HepG2 (cell line): ENCODE data around the gene STRN4. TPM values are rescaled to one million over a fixed set of nuclear protein-coding genes. Genes with fewer than 3 reads are reported as not detected.
A peak's percentile ranks its signal among the peaks of the same experiment; 100 is the strongest.

Source experiments
- ATF1 ChIP-seq: IDR thresholded peaks from 2 replicates; pipeline ENCODE4 v1.6.1; 2016; ENCODE audit warnings: mild to moderate bottlenecking, control low read depth
- ATF6 ChIP-seq: sonication (generic); formaldehyde crosslinking; conservative IDR thresholded peaks from 2 replicates; pipeline ENCODE4 v1.4.0; 2020; ENCODE audit warnings: missing genetic modification reagents
- BORCS8-MEF2B ChIP-seq: sonication (generic); formaldehyde crosslinking; IDR thresholded peaks from 2 replicates; pipeline ENCODE4 v1.8.0; 2022; ENCODE audit warnings: mild to moderate bottlenecking, missing genetic modification reagents
- BRD4 ChIP-seq: sonication (generic); formaldehyde crosslinking; IDR thresholded peaks from 2 replicates; pipeline ENCODE4 v1.4.0; 2020; ENCODE audit warnings: missing genetic modification reagents
- CEBPB ChIP-seq: IDR thresholded peaks from 2 replicates; pipeline ENCODE4 v1.6.1; 2011; ENCODE audit warnings: low read depth, low read length, improper control_type of control experiment, borderline replicate concordance
- CTCF ChIP-seq: sonication (generic); formaldehyde crosslinking; IDR thresholded peaks from 2 replicates; pipeline ENCODE4 v1.5.0; 2020; ENCODE audit warnings: mild to moderate bottlenecking, missing genetic modification reagents, moderate library complexity
- GABPB1 ChIP-seq: IDR thresholded peaks from 2 replicates; pipeline ENCODE4 v1.6.1; 2016; ENCODE audit warnings: mild to moderate bottlenecking, missing genetic modification reagents, moderate library complexity, missing compliant biosample characterization
- IRF2 ChIP-seq: IDR thresholded peaks from 2 replicates; pipeline ENCODE4 v1.6.1; 2018; ENCODE audit warnings: missing genetic modification reagents, missing compliant biosample characterization
- IRF9 ChIP-seq: sonication (generic); formaldehyde crosslinking; IDR thresholded peaks from 2 replicates; pipeline ENCODE4 v1.8.0; 2022; ENCODE audit warnings: missing genetic modification reagents, mild to moderate bottlenecking, borderline replicate concordance
- KDM5B ChIP-seq: sonication (generic); formaldehyde crosslinking; IDR thresholded peaks from 2 replicates; pipeline ENCODE4 v1.4.0; 2020; ENCODE audit warnings: missing genetic modification reagents, mild to moderate bottlenecking, borderline replicate concordance
- MTA1 ChIP-seq: sonication (generic); formaldehyde crosslinking; IDR thresholded peaks from 2 replicates; pipeline ENCODE4 v1.4.0; 2020; ENCODE audit warnings: missing genetic modification reagents, mild to moderate bottlenecking, borderline replicate concordance
- POLR2AphosphoS5 ChIP-seq: IDR thresholded peaks from 2 replicates; pipeline ENCODE4 v1.6.1; 2012; ENCODE audit warnings: low read depth, low read length
- SAP130 ChIP-seq: IDR thresholded peaks from 2 replicates; pipeline ENCODE4 v1.6.1; 2016; ENCODE audit warnings: low read depth
- SP5 ChIP-seq: IDR thresholded peaks from 2 replicates; pipeline ENCODE4 v1.6.1; 2016; ENCODE audit warnings: low read depth, borderline replicate concordance
- SSRP1 ChIP-seq: IDR thresholded peaks from 2 replicates; pipeline ENCODE4 v1.6.1; 2016; ENCODE audit warnings: control low read depth
- ZFP91 ChIP-seq: sonication (generic); formaldehyde crosslinking; IDR thresholded peaks from 2 replicates; pipeline ENCODE4 v1.9.0; 2022; ENCODE audit warnings: missing genetic modification reagents, mild to moderate bottlenecking, borderline replicate concordance
- ZNF790 ChIP-seq: sonication (generic); formaldehyde crosslinking; IDR thresholded peaks from 2 replicates; pipeline ENCODE4 v1.8.0; 2022; ENCODE audit warnings: missing genetic modification reagents, mild to moderate bottlenecking, borderline replicate concordance
- ZNF891 ChIP-seq: sonication (generic); formaldehyde crosslinking; IDR thresholded peaks from 2 replicates; pipeline ENCODE4 v1.5.0; 2020; ENCODE audit warnings: mild to moderate bottlenecking, missing genetic modification reagents
- ZSCAN25 ChIP-seq: sonication (generic); formaldehyde crosslinking; IDR thresholded peaks from 2 replicates; pipeline ENCODE4 v1.8.0; 2022; ENCODE audit warnings: mild to moderate bottlenecking, missing genetic modification reagents
- polyA plus RNA-seq, 8 experiments: library from polyadenylated mRNA; depleted of rRNA in 3 of 8; stranded (reverse) in 7 of 8; unstranded in 1 of 8; fragments of >200 nt; fragmentation: Illumina TruSeq in 4 of 8; extraction: Trizol in 4 of 8; gene quantifications; 2 replicates each; pipeline versions ENCODE4 v1.2.1 to v1.2.3, GENCODE V29; 2011 to 2016; ENCODE audit warnings: low read depth in 4 of 8, missing spikeins in 1 of 8, mixed read lengths in 1 of 8; ENCODE audit not compliant: insufficient read depth in 1 of 8
- total RNA-seq, 5 experiments: library from RNA; depleted of rRNA; stranded (reverse); fragments of >200 nt; fragmentation: Illumina TruSeq; extraction: Trizol; gene quantifications; 2 replicates each; pipeline ENCODE4 v1.2.3, GENCODE V29; 2016; ENCODE audit warnings: low read depth in 1 of 5
- TF ChIP-seq, protein P1 (sequence below): IDR thresholded peaks from 2 replicates; pipeline ENCODE4 v1.6.1; 2016; ENCODE audit warnings: low read depth, control low read depth
- TF ChIP-seq, protein P2 (sequence below): sonication (generic); formaldehyde crosslinking; IDR thresholded peaks from 2 replicates; pipeline ENCODE4 v1.4.0; 2020; ENCODE audit warnings: mild to moderate bottlenecking, missing genetic modification reagents

STRN4 gene
- total and polyA plus RNA-seq, 2 of the 13 experiments (the other 11 are each of a cell fraction or from before 2014, with no cell fraction given): 43.1 to 57.3 TPM

- TF ChIP-seq, protein P1, sequence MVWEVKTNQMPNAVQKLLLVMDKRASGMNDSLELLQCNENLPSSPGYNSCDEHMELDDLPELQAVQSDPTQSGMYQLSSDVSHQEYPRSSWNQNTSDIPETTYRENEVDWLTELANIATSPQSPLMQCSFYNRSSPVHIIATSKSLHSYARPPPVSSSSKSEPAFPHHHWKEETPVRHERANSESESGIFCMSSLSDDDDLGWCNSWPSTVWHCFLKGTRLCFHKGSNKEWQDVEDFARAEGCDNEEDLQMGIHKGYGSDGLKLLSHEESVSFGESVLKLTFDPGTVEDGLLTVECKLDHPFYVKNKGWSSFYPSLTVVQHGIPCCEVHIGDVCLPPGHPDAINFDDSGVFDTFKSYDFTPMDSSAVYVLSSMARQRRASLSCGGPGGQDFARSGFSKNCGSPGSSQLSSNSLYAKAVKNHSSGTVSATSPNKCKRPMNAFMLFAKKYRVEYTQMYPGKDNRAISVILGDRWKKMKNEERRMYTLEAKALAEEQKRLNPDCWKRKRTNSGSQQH: peak; percentile 83; the same call in 1 of the 2 replicates
- TF ChIP-seq BRD4: peak; percentile 36
- peak; percentile 68 for TF ChIP-seq SP5 (CRISPR knock-in tag)
- 0 out of 2 replicates have a peak, but pooled peaks have one; percentile 36 for TF ChIP-seq KDM5B
- 0 out of 2 replicates have a peak, but pooled peaks have one; percentile 42 for TF ChIP-seq ZNF790 (CRISPR knock-in tag)
- TF ChIP-seq, protein P2, sequence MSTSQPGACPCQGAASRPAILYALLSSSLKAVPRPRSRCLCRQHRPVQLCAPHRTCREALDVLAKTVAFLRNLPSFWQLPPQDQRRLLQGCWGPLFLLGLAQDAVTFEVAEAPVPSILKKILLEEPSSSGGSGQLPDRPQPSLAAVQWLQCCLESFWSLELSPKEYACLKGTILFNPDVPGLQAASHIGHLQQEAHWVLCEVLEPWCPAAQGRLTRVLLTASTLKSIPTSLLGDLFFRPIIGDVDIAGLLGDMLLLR: peak; percentile 70; the same call in 1 of the 2 replicates
- peak; percentile 84 for TF ChIP-seq SAP130 (CRISPR knock-in tag)
- peak; percentile 62 for TF ChIP-seq CTCF (CRISPR knock-in tag)
- peak; percentile 98 for TF ChIP-seq SSRP1 (CRISPR knock-in tag)
- peak; percentile 26; the same call in 1 of the 2 replicates for TF ChIP-seq ZFP91 (CRISPR knock-in tag)
- TF ChIP-seq BORCS8-MEF2B (CRISPR knock-in tag): 0 out of 2 replicates have a peak, but pooled peaks have one; percentile 45
- TF ChIP-seq ZNF891: peak; percentile 76
- TF ChIP-seq POLR2AphosphoS5: peak; percentile 61
- TF ChIP-seq IRF2 (CRISPR knock-in tag): peak; percentile 36; the same call in 1 of the 2 replicates
- TF ChIP-seq IRF9 (CRISPR knock-in tag): 0 out of 2 replicates have a peak, but pooled peaks have one; percentile 56
- TF ChIP-seq ATF1 (CRISPR knock-in tag): no peak
- 0 out of 2 replicates have a peak, but pooled peaks have one; percentile 53 for TF ChIP-seq MTA1 (CRISPR knock-in tag)
- no peak for TF ChIP-seq ZSCAN25 (CRISPR knock-in tag)
- peak; percentile 63; the same call in 1 of the 2 replicates for TF ChIP-seq CEBPB
- peak; percentile 81 for TF ChIP-seq GABPB1 (CRISPR knock-in tag)
- no peak for TF ChIP-seq ATF6 (CRISPR knock-in tag)
Measured at GRCh38 chr19:46784262-46785053, 38.2 kb upstream of the STRN4 start (continued).
